HG02852 (cell line): ENCODE measurements around the gene TPRX2.
"Not testable (repeated sequence)": the region's sequence is repeated elsewhere in the genome, so short reads cannot be mapped to it uniquely, and the experiment has no call there.

ENCODE experiments used
- ATAC-seq: cut with Tn5 transposase; IDR thresholded peaks from one replicate; pipeline ENCODE4 v1.9.1; 2021; ENCODE audit warnings: mild to moderate bottlenecking, moderate library complexity; ENCODE audit not compliant: unreplicated experiment

Gene TPRX2, protein sequence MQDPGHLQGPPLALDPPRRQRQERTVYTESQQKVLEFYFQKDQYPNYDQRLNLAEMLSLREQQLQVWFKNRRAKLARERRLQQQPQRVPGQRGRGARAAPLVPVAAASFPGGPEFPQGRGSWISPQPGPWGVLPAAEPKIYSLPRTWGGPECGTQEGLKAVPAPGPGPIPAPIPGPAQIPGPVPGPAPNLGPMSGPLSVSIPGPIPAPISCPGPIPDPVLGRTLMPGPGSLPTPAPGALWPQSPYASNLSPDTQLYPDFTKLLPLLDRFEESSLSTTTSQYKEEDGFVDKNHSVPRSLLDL

DNA sequence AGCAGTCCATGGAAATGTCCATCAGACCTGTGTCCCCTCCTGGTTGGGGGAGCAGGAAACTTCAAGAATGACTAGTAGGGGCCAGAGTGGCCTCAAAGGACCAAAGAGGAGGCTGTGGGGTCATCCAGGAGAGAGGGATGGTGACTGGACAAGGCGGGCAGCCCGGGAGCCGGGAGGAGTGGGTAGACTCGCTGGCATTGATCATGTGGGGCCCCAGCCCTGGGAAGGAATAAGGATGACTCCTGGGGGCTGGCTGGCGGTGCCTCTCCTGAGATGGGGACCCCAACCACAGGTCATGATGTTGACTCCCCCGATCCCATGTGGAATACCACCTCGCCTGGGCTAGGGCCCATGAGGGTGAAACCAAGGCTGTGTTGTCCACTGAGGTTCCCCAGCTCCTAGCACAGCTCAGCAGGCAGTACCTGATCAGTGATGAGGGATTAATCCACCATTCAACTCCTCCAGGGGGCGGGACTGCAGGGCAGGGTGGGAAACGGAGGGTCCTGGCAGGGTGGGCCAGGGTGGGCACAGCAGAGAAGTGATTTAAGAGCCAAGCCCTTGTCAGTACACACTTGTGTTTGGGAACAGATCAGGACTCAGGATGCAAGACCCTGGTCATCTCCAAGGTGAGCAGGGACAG is at the start of gene TPRX2:
TPRX2 (plus strand) TSS at position 590 of the 640 bp plus-strand sequence; CDS start at position 602, 12 bp downstream.
- not testable (repeated sequence) for ATAC-seq

DNA sequence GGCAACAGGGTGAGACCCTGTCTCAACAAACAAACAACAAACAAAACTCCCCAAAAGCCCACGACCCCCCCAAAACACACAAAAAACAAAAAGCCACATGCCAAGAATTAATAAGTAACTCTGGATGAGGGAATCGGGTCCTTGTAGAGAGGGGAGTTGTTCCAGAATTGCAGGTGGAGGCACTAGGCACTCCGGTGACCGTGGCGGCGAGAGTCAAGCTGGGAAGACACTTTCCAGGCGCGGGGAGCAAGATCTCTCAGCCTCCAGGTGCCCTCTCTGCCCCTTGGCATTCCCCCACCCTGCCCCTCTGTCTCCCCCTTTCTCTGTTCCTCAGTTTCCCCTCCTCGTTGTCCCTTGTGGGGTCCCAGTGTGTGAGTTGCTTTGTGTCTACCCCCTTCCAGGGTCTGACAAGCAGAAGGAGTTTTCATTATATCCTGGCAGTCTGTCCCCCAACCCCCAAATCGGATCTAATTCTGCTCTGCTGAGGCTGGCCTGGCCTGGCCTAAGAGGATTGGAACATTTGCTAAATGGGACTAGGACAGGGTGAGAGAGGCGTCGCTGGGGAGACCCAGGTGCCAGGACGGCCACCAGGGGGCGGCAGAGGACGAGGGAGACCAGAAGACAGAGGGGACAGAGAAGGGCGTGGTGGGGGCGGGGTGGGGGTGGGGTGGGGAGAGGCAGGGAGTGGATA is 45.6 kb upstream of the TPRX2 start:
- ATAC-seq, result no peak

DNA sequence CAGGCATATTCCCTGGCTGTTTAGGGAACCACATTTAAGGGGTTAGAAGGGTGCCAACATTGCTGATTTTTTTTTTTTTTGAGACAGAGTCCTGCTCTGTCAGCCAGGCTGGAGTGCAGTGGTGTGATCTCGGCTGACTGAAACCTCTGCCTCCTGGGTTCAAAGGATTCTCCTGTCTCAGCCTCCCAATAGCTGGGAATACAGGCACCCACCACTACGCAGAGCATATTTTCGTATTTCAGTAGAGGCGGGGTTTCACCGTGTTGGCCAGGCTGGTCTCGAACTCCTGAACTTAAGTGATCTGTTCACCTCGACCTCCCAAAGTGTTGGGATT is 45.1 kb upstream of the TPRX2 start:
- ATAC-seq, result no peak

DNA sequence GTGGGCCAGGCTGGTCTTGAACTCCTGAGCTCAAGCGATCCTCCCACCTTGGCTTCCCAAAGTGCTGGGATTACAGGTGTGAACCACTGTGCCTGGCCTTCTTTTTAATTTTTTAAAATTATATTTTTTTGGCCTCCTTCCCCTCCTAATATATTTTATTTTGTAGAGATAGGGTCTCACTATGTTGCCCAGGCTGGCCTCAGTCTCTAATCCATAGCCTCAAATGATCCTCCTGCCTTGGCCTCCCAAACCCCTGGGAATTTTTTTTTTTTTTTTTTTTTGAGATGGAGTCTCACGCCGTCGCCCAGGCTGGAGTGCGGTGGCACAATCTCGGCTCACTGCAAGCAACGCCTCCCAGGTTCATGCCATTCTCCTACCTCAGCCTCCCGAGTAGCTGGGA is 42.8 kb upstream of the TPRX2 start:
- not testable (repeated sequence) for ATAC-seq

DNA sequence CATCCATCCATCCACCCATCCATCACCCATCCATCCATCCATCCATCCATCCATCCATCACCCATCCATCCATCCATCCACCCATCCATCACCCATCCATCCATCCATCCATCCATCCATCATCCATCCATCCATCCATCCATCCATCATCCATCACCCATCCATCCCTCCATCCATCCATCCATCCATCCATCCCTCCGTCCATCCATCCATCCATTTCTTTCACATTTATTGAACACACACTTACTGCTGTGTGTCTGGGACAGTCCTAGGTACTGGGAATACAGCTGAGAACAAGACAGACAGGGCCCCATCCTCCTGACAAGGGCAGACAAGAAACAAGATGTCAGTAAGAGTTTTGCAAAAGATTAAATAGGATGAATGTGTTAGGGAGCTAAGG is 40.8 kb upstream of the TPRX2 start:
- ATAC-seq, result not testable (repeated sequence)

DNA sequence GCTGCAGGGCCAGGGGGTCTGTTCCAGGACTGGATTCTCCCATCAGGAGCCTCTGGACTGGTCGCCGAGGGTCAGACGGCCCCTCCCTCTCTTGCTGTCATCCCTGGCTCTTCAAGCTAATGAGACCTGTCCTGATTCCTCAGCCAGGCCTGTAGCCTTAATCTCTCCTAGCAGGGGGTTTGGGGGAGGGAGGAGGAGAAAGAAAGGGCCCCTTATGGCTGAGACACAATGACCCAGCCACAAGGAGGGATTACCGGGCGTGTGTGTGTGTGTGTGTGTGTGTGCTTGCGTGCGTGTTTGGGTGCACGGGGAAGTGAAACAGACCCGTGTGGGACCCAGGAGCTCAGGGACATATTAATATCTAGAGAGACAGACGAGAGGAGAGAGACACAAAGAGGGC is 39.2 kb upstream of the TPRX2 start:
- ATAC-seq, result no peak

DNA sequence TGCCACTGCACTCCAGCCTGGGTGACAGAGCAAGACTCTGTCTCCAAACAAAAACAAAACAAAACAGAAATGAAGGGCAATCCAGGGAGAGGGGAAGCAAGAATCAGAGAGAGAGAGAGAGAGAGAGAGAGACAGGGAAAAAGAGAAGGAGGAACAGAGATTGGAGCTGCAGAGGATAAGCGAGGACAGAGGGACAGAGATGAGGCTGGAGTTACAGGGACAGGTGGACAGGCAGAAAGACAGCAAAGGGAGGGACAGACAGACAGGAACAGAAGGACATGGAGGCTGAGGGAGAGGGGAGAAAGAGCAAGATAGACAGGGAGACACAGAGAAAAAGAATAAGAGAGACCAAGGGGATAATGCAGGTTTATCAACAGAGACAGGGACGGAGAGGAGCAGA is 38.6 kb upstream of the TPRX2 start:
- ATAC-seq, result no peak

DNA sequence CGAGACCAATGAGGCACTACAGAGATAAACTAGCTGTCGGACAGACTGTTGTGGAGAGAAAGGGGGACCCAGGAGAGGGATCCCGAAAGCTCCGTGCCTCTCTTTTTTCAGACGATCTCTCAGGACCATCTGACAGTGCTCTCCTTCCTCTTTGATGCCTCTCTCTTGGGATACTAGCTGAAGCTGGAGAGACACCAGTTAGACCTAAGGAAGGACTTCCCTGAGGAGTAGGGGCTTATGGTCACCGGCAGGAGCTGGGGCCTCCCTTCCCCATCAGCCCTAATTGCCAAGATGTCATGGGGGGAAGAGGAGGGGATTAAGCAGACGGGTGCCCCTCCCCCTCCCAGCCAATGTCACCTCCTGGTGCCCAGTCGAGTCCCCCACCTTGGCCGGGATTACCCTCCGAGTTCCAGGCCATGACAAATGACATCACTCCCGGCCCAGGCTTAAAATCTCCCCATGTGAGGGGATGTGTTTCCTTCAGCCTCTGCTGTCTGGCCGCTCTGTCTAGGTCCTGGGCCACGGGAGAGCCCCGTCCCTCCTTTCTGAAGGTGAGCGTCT is 37.5 kb upstream of the TPRX2 start, which contains the start of gene CRX:
CRX (plus strand) TSS at position 478 of the 561 bp plus-strand sequence. CDS start 12,507 bp downstream, outside the sequence.
- no peak for ATAC-seq

DNA sequence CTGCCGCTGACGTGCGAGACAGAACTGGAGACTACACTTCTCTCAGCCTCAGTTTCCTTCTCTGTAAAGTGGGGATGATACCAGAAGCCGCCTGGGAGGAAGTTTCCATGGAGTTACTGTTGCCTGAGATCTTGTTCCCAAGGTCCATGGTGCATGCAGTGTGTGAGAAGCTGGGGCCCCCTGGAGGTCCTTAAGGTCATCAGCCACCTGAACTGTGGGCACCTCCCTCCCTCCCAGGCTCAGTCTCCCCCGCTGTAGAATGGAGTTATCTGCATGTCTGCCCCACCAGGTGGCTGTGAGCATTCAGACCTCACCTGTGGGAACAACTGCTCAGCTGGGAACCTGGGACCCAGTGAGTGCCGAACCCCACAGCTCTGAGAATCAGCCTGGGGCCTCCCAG is 34.6 kb upstream of the TPRX2 start:
- ATAC-seq, result no peak

DNA sequence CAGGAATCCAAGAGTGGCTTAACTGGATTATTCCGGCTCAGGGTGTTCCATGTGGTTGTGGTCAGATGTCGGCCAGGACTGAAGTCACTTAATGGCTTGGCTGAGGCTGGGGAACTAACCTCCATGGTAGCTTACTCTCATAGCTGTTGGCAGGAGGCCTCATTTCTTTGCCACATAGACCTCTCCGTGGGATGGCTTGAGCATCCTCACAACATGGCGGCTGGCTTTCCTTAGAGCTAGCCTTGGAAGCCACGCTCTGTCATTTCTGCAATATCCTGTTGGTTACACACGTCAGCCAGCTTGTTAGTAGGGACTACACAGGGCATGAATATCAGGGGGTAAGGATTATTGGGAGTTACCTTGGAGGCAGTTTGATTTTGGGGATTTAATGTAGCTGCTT is 32.2 kb upstream of the TPRX2 start:
- no peak for ATAC-seq

DNA sequence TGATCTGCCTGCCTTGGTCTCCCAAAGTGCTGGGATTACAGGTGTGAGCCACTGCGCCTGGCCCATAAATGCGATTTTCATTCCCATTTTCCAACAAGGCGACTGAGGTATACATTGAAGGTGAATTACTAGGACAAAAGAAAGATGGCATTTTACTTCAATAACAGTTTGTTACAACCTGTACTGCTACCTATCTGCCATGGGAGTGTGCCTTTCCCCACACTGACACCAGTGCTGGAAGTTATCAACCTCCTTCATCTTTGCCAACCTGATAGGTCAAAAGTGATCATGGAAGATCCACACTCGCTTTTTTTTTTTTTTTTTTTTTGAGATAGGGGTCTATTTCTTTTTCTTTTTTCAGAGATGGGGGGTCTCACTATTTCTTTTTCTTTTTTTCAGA is 26.3 kb upstream of the TPRX2 start:
- no peak for ATAC-seq

DNA sequence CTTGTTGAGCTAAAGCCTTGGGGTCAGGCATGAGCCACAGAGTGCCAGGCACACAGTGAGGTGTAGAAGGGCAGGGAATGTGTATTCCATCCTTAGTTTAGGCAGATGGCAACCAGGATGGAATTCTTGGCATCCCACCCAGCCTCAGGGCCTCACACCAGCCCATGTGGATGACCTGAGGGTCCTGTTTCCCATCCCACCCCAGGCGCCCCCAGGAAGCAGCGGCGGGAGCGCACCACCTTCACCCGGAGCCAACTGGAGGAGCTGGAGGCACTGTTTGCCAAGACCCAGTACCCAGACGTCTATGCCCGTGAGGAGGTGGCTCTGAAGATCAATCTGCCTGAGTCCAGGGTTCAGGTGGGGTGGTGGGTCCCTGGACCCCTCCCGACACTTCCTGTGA is 23.0 kb upstream of the TPRX2 start:
- no peak for ATAC-seq

DNA sequence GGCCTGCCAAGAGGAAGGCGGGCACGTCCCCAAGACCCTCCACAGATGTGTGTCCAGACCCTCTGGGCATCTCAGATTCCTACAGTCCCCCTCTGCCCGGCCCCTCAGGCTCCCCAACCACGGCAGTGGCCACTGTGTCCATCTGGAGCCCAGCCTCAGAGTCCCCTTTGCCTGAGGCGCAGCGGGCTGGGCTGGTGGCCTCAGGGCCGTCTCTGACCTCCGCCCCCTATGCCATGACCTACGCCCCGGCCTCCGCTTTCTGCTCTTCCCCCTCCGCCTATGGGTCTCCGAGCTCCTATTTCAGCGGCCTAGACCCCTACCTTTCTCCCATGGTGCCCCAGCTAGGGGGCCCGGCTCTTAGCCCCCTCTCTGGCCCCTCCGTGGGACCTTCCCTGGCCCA is 19.6 kb upstream of the TPRX2 start:
- no peak for ATAC-seq

DNA sequence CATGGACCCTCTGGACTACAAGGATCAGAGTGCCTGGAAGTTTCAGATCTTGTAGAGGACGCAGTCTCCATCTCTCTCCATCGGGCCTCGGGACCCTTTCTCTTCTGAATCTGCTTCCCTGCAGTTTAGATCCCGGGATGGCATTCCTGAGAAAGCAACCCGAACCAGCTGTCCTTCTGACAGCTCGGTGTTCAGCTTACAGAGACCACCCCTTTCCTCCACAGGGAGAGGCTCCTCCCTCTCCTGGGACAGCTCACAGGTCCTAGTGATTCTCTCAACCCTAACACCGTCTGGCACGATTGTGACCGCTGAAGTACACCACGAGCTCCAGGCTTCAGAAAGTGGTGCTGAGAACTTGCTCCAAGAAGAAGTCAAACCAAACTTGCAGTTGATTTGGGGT is 19.1 kb upstream of the TPRX2 start:
- no peak for ATAC-seq

DNA sequence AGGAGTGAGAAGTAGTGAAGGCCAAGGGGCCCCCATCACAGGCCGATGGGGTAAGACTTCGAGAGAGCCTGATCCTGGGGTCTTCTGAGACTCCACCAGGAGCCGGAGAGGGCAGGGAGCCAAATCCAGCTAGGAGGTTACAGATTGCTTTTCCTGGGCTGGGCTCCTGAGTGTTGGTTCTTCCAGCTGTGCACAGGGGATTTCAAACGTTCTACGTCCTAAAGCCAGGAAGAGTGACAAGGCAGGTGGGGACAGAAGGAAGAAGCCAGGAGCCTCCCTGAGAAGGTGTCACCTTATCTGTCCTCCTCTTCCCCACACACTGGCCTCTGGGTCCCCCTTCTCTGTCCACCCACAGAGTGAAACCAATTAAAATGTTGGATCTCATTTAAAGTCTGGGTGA is 16.1 kb upstream of the TPRX2 start:
- ATAC-seq, result no peak

DNA sequence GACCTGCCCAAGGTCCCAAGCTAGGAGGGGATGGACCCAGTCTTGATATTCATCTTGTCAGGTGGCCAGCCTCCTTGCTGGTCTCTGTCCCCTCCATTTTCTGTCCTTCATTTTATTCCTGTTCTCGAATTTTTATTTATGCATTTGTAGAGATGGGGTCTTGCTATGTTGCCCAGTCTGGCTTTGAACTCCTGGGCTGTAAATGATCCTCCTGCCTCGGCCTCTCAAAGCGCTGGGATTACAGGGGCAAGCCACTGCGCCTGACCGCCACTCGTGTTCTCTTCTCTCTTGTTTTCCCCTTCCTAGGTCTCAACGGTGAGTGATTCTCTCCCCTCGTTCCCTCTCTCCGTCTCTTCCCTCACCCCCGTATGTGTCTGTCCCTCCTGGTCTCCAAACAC is 10.6 kb upstream of the TPRX2 start:
- no peak for ATAC-seq

DNA sequence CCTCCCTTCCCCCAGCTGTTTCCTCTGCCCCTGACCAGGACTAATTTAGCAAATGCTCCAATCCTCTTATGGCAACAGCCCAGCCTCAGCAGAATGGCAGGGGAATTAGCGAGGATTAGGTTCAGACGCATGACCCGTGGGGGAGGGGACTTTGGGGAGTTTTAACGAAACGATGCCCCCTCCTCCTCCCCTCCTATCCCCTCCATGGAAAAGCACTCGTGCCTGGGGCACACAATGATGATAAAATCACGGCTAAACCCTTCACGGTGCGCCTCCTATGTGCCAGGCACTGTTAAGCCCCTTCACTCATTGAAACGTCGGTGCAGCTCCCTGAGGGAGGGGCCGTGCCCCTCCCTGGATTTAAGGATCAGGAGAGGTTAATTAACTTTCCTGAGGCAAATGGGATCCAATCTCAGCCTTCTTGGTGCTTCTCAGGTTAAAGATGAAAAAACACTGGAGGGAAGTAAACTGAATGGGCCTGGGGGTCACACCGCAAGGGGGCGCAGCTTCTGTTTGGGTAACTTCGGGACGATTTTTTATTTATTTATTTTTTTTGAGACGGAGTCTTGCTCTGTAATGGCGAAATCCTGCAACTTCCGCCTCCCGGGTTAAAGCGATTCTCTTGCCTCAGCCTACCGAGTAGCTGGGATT is 10.1 kb upstream of the TPRX2 start:
- no peak for ATAC-seq

DNA sequence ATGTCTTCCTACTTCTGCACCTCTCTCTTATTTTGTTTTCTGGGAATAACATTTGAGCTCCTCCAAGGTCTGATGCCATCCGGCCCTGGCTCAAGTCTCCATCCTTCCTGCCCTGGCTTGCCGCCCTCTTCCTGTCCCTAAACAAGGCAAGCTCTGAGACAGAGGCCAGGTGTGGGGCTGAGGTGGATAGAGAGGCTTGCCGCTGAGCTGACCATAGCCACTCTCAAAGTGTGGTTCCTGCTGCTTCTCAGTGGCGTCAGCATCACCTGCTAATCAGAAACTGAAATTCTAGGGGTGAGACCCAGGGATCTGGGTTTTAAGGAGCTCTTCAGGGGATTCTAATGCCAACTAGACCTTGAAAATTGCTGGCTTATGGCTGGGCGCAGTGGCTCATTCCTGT is 6.0 kb upstream of the TPRX2 start:
- no peak for ATAC-seq

DNA sequence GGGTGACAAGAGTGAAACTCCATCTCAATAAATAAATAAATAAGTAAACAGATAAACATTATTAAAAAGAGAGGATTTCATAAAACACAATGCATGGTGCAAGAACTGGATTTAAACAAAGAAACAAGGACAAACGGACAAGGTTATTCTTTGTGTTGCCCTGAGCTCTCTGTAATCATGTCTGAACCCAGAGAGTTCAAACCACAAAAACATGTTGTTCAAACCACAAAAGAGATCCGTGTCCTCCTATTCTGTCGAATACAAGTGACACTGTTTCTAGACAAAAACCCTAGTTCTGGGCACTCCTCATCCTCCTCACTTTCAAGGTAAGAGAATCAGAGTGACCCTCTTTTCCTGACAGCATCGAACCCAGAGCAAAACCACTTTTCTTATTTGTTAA is 4.6 kb upstream of the TPRX2 start:
- ATAC-seq, result no peak

DNA sequence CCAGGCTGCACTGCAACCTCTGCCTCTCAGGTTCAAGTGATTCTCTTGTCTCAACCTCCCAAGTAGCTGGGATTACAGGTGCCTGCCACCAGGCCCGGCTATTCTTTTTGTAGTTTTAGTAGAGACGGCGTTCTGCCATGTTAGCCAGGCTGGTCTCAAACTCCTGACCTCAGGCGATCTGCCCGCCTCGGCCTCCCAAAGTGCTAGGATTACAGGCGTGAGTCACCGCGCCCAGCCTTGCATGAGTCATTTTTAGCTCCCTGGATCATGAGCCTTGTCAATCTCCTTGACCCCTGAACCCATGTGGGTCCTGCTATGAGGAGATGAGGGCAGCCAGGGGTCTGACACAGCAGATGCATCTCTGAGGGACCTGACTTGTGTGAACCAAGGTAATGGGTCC is 804 bp upstream of the TPRX2 start:
- ATAC-seq, result not testable (repeated sequence)

DNA sequence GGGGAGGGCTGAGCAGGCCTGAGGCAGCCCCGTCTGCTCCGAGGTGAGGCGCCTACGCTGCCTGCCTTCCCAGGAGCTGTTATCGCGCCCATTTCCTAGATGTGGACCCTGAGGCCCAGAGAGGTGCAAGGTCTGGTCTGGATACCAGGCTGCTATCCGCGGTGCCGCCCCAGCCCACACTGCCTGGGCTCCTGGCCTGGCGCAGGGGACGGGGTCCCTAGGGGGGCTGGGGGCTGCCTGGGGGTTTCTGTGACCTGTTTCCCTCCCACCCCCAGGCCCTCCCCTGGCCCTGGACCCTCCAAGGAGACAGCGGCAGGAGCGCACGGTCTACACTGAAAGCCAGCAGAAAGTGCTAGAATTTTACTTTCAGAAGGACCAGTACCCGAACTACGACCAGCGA is 803 bp downstream of the TPRX2 start:
- ATAC-seq, result not testable (repeated sequence)
